Stimulated activated CD8-positive, alpha-beta memory T cell treated with anti-CD3 and anti-CD28 coated beads, Interleukin-2, amount 100 ng/mL, for 48 hours (primary cell): ENCODE measurements around the gene GFOD1.
"Not testable (repeated sequence)": the region's sequence is repeated elsewhere in the genome, so short reads cannot be mapped to it uniquely, and the experiment has no call there.

Experiments used
- DNase-seq, 2 donors: peaks; one replicate each; pipeline ENCODE4 v3.0.0-alpha.2; 2020; ENCODE audit warnings: low read depth in 2 of 2

GFOD1 gene

DNA sequence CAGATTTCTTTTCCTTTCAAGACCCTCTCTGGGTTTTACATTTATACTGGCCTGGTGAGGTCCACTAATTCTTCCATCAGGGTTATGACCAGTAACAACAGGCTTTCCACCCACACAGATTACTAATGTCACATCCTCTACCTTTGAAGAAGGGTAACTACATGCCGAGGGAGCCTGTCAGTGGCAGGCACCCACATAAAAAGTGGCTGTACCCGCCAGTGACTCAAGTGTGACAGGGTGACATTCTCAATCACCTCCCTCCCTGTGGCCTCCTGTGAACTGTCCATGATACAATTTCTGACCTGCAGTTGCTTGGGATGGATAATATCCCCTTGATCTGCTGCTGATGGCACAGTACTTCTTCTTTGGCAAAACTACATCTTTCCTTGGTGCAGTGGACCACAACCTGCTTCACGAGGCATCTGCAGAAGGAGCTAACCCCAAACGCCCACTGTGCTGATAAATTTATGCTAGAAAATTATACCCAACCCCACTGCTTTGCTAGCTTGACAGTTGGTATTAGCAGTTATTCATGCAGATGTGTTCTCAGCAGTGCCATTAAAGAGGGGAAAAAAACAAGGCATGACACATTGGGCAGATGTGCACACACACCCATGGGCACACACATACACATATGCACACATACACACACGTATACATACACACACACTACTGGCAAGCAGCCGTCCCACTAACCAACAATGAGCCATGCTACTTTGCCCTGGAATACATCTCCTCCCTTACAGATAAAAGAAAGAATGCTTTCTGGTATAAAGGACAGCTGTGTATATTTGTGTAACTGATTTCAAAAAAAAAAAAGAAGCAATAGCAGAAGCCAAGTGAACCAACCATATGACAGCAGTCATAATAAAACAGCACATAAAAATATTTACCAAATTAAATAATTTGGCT lies 20.8 kb downstream of the GFOD1 start:
- peak in 1 of 2 donors; percentile 46 for DNase-seq

GRCh38 chr6:13465734-13466133 lies 21.7 kb downstream of the GFOD1 start:
- no peak for DNase-seq

DNA sequence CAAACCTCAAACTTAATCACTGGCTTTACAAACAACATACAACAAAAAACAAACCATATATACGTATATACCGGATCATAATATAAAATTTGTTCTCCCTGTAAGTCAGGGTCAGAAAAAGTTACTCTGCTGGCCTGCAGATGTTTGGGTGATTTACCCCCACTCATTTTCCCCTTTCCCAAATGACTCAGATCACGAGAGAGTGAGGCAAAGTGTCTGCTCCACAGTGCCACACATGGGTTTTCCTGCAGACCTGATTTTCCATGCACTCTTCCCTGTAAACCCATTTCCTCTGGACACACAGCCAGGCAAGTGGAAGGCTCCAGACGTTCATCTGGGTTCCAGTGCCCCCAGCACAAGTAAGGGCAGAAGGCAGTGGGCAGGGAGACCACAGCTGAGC lies 23.5 kb downstream of the GFOD1 start:
- DNase-seq = no peak

DNA sequence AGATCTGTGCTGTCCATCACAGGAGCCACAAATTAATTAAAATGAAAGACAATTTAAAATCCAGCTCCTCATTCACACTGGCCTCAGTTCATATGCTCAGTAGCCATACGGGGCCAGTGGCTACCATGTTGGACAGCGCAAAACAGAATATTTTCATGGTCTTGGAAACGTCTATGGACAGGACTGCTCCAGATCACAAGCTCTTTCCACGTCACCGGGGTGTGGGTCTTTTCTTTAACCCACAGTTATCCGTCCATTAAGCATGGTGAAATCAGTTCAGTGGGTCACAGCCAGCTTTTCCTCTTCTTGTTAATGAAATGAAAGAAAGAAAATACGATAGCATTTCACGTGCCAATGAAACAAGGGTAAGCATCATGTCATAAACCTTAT lies 24.1 kb downstream of the GFOD1 start:
- DNase-seq = no peak

- no peak for DNase-seq
Measured at GRCh38 chr6:13462458-13463327, 24.7 kb downstream of the GFOD1 start.

DNA sequence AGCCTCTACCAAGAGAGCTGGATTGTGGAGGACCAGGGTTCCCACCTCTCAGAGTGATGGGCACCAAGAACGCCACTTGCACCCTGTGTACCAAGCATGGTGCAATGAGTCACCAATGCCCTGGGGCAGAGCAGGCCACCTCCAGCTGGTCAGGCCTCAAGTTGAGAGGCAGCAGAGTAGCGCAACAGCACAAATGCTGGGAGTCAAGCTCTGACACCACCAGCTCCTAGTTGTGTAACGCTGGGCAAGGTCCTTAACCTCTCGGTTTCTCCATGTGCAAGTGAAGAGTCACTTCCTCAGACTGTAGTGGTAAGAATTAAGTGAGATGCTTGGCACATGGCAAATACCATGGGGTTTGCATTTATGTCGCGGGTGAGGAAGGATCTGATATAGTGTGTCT lies 25.6 kb downstream of the GFOD1 start:
- no peak for DNase-seq

DNA sequence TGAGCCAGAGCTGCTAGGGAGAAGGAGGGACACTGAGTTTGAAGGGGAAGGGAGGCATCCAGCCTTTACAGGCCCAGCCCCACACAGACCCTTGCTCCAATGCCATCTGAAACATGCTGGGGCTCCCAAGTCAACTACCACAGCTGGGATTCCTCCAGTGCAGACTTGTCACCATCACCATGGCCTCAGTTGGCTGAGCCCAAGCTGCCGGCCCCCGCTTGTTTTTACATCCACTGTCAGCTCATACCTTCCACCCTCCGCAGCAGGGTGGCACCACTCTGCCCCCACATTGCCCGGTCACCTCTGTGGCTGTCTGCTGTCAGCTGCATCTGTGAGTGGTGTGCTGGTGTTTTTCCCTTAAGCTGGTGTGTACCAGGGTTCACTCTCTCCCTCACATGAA lies 26.1 kb downstream of the GFOD1 start:
- DNase-seq = no peak

DNA sequence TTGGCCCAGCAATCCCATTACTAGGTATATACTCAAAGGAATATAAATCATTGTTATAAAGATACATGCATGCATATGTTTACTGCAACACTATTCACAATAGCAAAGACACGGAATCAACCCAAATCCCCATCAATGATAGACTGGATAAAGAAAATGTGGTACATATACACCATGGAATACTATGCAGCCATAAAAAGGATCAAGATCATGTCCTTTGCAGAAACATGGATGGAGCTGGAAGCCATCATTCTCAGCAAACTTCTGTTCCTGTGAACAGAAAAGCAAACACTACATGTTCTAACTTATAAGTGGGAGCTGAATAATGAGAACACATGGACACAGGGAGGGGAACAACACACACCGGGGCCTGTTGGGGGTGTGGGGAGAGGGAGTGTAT lies 27.1 kb downstream of the GFOD1 start:
- not testable (repeated sequence) for DNase-seq

- DNase-seq = no peak
Measured at GRCh38 chr6:13457577-13457976, 29.8 kb downstream of the GFOD1 start.

- no peak for DNase-seq
Measured at GRCh38 chr6:13455552-13455966, 31.8 kb downstream of the GFOD1 start.

DNA sequence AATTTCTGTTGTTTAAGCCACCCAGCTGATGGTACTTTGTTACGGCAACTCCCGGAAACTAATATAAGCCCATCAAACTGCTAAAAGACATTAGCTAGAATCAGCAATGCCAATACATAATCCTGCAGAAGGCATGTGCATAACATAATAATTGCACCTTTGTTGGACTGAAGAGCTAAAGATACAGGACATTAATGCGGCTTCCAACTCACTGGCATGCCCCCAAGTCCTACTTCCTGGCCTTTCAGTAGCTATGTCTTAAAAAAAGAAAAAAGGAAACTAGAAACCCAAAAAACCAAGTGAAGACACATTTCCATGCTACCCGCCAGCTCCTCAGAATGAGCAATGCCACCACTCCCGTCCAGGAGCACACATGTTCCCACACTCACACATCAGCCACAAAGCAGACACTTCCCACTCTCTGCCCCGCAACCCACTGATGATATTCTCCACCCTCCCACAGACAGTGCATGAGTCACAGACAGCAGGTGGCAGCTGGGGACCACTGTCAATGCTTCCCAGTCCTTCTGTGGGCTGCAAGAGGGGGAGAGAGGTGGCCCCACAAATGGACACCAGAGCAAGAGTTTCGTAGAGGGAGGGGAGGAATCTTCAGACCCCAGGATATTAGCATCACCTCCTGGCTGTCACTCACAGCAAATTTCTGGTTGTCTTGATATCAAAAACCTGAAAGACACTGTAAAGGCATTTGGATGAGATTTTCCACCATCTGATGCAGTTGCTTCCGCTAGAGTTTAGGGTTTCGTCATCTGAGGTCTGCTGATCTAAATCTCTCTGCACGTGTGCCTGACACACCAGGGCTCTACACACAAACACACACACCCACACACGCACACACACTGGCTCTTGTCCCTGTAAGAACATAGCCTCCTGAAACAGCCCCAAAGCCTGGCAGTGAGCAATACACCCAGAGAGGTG lies 32.8 kb downstream of the GFOD1 start:
- peak; percentile 60 to 71 for DNase-seq

DNA sequence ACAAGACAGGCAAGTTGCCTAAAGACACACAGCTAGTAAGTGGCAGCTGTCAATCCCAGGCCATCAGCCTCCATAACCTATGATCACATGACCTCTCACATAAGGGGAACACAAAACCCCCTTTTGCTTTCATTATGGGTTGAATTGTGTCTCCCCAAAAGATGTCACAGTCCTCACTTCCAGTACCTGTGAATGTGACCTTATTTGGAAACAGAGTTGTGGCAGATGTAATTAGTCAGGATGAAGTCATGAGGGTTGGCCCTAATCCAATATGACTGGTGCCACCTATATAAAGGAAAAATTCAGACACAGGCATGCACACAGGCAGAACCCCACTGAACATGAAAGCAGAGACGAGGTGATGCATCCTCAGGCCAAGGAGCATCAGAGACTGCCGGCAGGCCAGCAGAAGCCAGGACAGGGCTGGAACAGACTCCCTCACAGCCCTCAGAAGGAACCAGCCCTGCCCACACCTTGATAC lies 33.6 kb downstream of the GFOD1 start:
- DNase-seq = no peak

GRCh38 chr6:13453153-13453552 lies 34.2 kb downstream of the GFOD1 start:
- no peak for DNase-seq

- no peak for DNase-seq
Measured at GRCh38 chr6:13452346-13453117, 34.9 kb downstream of the GFOD1 start.

DNA sequence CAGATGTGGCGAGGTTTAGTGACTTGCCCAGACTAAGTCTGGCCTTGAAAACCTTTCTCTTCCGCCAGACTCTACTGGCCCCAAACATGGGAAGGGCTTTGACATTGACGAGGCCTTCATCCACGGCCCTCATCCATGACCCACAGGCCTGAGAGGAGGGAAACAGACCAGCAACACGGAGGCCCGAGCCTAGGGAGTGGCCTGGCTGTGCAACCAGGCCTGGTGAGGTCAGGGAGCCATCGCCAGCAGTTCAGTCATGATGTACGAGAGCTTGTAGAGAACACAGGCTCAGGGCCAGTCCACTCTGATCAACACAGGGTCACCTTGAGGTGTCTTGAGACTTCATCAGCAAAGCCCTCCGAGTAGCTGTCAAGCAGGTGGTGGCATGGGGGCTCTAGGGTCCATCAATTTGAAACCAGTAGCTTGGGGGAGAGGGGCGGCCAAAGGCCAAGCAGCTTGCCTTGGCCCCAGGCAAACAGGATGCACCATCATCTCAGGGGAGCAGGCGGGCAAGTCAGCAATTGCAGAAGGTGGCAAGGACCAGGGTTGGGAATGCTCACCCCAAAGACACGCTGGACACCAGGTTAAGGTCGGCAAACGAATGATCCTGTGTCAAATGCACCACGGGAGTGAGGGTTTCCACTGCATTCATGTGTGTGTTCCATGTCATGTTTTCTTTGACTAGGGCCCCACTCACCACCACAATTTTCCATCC lies 36.1 kb downstream of the GFOD1 start:
- DNase-seq = no peak

DNA sequence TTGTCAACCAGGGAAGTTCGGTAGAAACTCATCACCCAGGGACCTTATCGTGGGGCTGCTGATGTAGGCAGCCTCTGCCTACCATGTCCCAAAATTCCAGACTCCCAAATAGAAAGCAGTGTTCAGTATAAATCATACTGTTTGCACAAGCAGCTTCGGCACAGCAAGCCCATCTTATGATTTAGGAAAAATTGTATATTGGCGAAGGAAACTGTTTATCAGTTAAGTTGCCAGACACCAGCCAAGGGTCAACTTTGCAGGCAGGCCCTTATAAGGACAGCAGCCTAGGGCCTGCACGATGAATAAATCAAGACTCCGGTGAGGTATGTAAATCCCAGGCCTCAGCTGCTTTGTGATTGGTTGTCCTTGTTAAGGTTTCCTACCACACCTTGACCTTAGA lies 36.8 kb downstream of the GFOD1 start:
- no peak for DNase-seq

GRCh38 chr6:13447949-13448724 lies 39.3 kb downstream of the GFOD1 start:
- DNase-seq = no peak

GRCh38 chr6:13446381-13446780 lies 41.0 kb downstream of the GFOD1 start:
- DNase-seq = no peak

- no peak for DNase-seq
Measured at GRCh38 chr6:13445744-13446115, 41.7 kb downstream of the GFOD1 start.
